ENCODE results near the gene ZNF644. TPM values are rescaled to one million over a fixed set of nuclear protein-coding genes. Genes with fewer than 3 reads are reported as not detected.

The ZNF644 gene
- total RNA-seq, 1 donor from 2014 or later, result 98.4 TPM

GRCh38 chr1:91032349-91032748 lies 10.5 kb upstream of the ZNF644 start:
- ChIA-PET CTCF (no interaction called here), POLR2A (no interaction called here)
- Mint-ChIP-seq H3K4me1 (no peaks in the 10 kb centered on the region), H3K27me3 (no peaks in the 10 kb centered on the region), H3K9me3 (no peaks in the 10 kb centered on the region), H3K4me3 (no peak overlapping the region), H3K36me3 (ENCODE audit: low read depth) (no peaks in the 10 kb centered on the region), H3K27ac (no peak overlapping the region)
- intact Hi-C loops (cut with micrococcal nuclease), result no loop called here
- DNase-seq (no peak), ATAC-seq (ENCODE audit: low read depth) (no peak)
- TF ChIP-seq CTCF (IDR thresholded peaks at IDR 0.05), result no peak

DNA sequence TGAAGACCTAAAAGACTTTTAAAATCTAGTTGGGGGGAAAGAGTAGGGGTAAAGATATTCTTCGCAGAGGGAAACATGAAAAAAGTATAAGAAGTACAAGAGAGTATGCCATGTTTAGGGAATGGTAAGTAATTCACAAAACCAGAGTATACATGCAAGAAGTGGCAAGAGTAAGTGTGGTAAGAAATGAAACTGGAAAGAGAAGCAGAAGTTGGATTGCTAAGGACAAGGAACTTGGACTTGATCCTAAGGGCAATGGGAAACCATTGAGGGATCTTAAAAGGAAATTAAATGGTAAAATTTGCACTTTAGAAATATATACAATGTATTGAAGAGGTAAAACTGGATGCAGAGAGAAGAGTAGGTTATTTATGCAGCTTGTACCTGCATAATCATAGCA lies 9.2 kb upstream of the ZNF644 start:
- ChIA-PET POLR2A (no interaction called here), CTCF (no interaction called here)
- ATAC-seq (ENCODE audit: low read depth), result no peak

DNA sequence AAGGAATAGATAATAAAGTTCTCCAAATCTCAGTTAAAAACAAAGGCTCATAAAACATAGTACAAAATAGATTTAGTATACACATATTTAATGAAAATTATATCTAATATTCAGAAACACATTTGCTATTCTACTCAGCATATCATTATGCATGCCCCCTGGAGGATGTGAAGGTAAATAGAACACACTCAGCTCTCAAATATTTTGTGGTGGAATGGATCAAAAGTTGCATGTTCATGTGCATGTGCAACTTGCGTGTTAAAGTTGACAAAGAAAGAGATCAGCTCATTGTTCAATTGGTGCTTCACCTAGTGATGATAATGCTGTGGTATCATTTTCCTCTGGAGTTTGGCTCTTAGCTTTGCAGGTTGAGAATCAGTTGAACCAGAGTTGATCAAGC lies 4.9 kb upstream of the ZNF644 start:
- ATAC-seq (ENCODE audit: low read depth) (no peak), DNase-seq (no peak)
- POLR2A ChIA-PET, result no interaction called here
- Mint-ChIP-seq H3K9me3 (no peaks in the 10 kb centered on the region), H3K4me3 (no peak overlapping the region), H3K27ac (no peak overlapping the region), H3K4me1 (peaks cover 40% of the 10 kb centered on the region), H3K36me3 (ENCODE audit: low read depth) (peaks cover 4% of the 10 kb centered on the region), H3K27me3 (no peaks in the 10 kb centered on the region)
- CTCF ChIA-PET, result interaction anchor here (1.5 to 3.0 kb wide), 2 partner anchors 8 to 10 kb away, joined by 4 to 11 read pairs; no protein-coding TSS in a partner anchor
- TF ChIP-seq CTCF (IDR thresholded peaks at IDR 0.05), result no peak
- intact Hi-C loops (cut with micrococcal nuclease), result loop anchor here (10.0 kb wide), 1 partner anchor 1268 kb away; the partner anchor contains the start of genes GLMN and RPAP2

More for the DNA sequence above, 9.2 kb upstream of the ZNF644 start:
- no peak for TF ChIP-seq CTCF (IDR thresholded peaks at IDR 0.05)
- H3K27ac Mint-ChIP-seq, result no peak overlapping the region
- H3K4me1 Mint-ChIP-seq, result peaks cover 7% of the 10 kb centered on the region
- no peaks in the 10 kb centered on the region for H3K9me3 Mint-ChIP-seq
- H3K4me3 Mint-ChIP-seq, result no peak overlapping the region
- H3K36me3 Mint-ChIP-seq (ENCODE audit: low read depth), result no peaks in the 10 kb centered on the region
- DNase-seq, result no peak
- no peaks in the 10 kb centered on the region for H3K27me3 Mint-ChIP-seq
- intact Hi-C loops (cut with micrococcal nuclease), result no loop called here

GRCh38 chr1:91026320-91026719 lies 4.5 kb upstream of the ZNF644 start:
- Mint-ChIP-seq H3K4me1 (peaks cover 40% of the 10 kb centered on the region), H3K4me3 (no peak overlapping the region), H3K27me3 (no peaks in the 10 kb centered on the region), H3K9me3 (no peaks in the 10 kb centered on the region), H3K36me3 (ENCODE audit: low read depth) (peaks cover 5% of the 10 kb centered on the region), H3K27ac (no peak overlapping the region)
- ATAC-seq (ENCODE audit: low read depth), result no peak
- ChIA-PET POLR2A (no interaction called here), CTCF (interaction anchor here (1.5 to 3.0 kb wide), 2 partner anchors 8 to 9 kb away, joined by 4 to 11 read pairs; no protein-coding TSS in a partner anchor)
- no peak for DNase-seq
- TF ChIP-seq CTCF (IDR thresholded peaks at IDR 0.05), result no peak
- intact Hi-C loops (cut with micrococcal nuclease), result loop anchor here (10.0 kb wide), 1 partner anchor 1268 kb away; the partner anchor contains the start of genes GLMN and RPAP2

DNA sequence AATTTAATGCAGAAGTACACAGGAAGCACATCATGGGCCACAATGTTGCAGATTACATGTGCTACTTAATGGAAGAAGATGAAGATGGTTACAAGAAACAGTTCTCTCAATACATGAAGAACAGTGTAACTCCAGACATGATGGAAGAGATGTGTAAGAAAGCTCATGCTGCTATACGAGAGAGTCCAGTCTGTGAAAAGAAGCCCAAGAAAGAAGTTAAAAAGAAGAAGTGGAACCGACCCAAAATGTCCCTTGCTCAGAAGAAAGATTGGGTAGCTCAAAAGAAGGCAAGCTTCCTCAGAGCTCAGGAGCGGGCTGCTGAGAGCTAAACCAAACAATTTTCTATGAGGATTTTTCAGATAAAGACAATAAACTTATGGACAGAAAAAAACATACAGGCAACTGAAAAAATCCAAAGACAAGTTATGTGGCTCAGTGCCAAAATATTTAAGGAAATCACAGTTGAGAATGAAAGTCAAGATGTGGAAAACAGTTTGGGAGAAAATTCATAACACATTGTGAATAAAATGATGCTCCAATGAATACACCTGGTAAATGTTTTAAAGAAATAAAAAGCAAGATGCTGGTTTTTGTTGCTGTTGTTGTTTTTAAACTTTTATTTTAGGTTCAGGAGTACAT lies 2.8 kb upstream of the ZNF644 start:
- ChIA-PET CTCF (no interaction called here), POLR2A (interaction anchor here (0.8 to 1.1 kb wide), 4 partner anchors 14 to 33 kb away, joined by 3 to 8 read pairs (median 3); no protein-coding TSS in a partner anchor)
- intact Hi-C loops (cut with micrococcal nuclease), result loop anchor here (5.0 to 10.0 kb wide), 5 partner anchors 37 to 1270 kb away; partner anchors contain the start of genes CDC7, GLMN, HFM1 and RPAP2
- Mint-ChIP-seq H3K4me3 (peak overlapping the region; percentile 52), H3K36me3 (ENCODE audit: low read depth) (peaks cover 18% of the 10 kb centered on the region), H3K9me3 (no peaks in the 10 kb centered on the region), H3K27ac (peak overlapping the region; percentile 80), H3K4me1 (peaks cover 56% of the 10 kb centered on the region), H3K27me3 (no peaks in the 10 kb centered on the region)
- no peak for DNase-seq
- no peak for TF ChIP-seq CTCF (IDR thresholded peaks at IDR 0.05)
- ATAC-seq (ENCODE audit: low read depth), result no peak

Data from activated B cell treated with CpG ODN at 0.5 μM for 24 hours (primary cell).